Gastroesophageal sphincter (tissue), 3 donors: ENCODE measurements around the gene VWA2.

ENCODE experiments used
- EP300 ChIP-seq: sonication (generic); formaldehyde crosslinking; IDR thresholded peaks from one replicate; pipeline ENCODE4 v1.6.1; 2017; ENCODE audit warnings: antibody characterized with exemption, mild to moderate bottlenecking
- POLR2A ChIP-seq, 2 donors: fragments of 450-650 bp; IDR thresholded peaks; one replicate each; pipeline ENCODE4 v1.6.1; 2017; ENCODE audit warnings: antibody characterized with exemption in 2 of 2, mild to moderate bottlenecking in 2 of 2, moderate library complexity in 1 of 2
- POLR2AphosphoS5 ChIP-seq: sonication (generic); formaldehyde crosslinking; IDR thresholded peaks from one replicate; pipeline ENCODE4 v1.6.1; 2017; ENCODE audit warnings: antibody characterized with exemption
- TF ChIP-seq, protein P1 (sequence below), 4 experiments: fragments of 200-600 bp in 2 of 4; fragments of 450-650 bp in 2 of 4; sonication (generic) in 1 of 4; IDR thresholded peaks; one replicate each; pipeline ENCODE4 v1.5.1; 2017 to 2019; ENCODE audit warnings: antibody characterized with exemption in 4 of 4, mild to moderate bottlenecking in 2 of 4, moderate library complexity in 2 of 4

DNA sequence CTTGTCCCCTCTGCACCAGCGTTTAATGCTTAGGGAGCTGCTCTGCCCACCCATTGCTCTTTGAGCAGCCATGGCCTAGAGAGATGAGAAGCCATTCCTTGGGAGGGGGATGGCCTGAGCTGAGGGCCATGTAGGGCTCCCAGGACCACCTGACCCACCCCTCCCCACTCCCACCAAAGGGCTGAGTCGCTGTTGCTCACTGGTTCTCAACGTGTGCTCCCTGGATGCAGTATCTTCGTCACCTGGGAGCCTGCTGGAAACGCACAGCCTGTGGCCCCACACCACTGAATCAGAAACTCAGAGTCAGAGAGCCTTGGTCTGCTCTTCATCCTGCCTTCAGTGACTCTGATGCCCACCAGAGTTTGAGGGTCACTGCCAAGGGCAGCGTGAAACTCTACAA lies 37.0 kb downstream of the VWA2 start:
- no peak for TF ChIP-seq POLR2AphosphoS5
- TF ChIP-seq, protein P1, sequence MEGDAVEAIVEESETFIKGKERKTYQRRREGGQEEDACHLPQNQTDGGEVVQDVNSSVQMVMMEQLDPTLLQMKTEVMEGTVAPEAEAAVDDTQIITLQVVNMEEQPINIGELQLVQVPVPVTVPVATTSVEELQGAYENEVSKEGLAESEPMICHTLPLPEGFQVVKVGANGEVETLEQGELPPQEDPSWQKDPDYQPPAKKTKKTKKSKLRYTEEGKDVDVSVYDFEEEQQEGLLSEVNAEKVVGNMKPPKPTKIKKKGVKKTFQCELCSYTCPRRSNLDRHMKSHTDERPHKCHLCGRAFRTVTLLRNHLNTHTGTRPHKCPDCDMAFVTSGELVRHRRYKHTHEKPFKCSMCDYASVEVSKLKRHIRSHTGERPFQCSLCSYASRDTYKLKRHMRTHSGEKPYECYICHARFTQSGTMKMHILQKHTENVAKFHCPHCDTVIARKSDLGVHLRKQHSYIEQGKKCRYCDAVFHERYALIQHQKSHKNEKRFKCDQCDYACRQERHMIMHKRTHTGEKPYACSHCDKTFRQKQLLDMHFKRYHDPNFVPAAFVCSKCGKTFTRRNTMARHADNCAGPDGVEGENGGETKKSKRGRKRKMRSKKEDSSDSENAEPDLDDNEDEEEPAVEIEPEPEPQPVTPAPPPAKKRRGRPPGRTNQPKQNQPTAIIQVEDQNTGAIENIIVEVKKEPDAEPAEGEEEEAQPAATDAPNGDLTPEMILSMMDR (IDR thresholded peaks at IDR 0.05), result no peak
- no peak for TF ChIP-seq POLR2A (IDR thresholded peaks at IDR 0.05)
- TF ChIP-seq EP300, result no peak
